Fibroblast of lung (primary cell): Measurements from ENCODE around the gene B3GNT2. TPM values are rescaled to one million over a fixed set of nuclear protein-coding genes. Genes with fewer than 3 reads are reported as not detected.

ENCODE experiments used
- DNase-seq, 2 donors: peaks; one replicate each; pipeline versions ENCODE4 v3.0.0 to v3.0.0-alpha.2; 2010; ENCODE audit warnings: low read depth in 2 of 2
- H2AFZ ChIP-seq: 2 replicates; pipeline ENCODE4 v1.5.1; 2012; ENCODE audit warnings: low read length, control low read depth, inconsistent platforms
- H3K27ac ChIP-seq: 2 replicates; pipeline ENCODE4 v1.5.1; 2011; ENCODE audit warnings: low read length, control low read depth; ENCODE audit not compliant: insufficient read depth
- H3K27me3 ChIP-seq: 2 replicates; pipeline ENCODE4 v1.5.1; 2011; ENCODE audit warnings: mild to moderate bottlenecking, low read length; ENCODE audit not compliant: control insufficient read depth, insufficient read depth
- H3K36me3 ChIP-seq: 2 replicates; pipeline ENCODE4 v1.5.1; 2011; ENCODE audit warnings: low read length; ENCODE audit not compliant: control insufficient read depth, insufficient read depth
- H3K4me1 ChIP-seq: 2 replicates; pipeline ENCODE4 v1.5.1; 2011; ENCODE audit warnings: low read length; ENCODE audit not compliant: control insufficient read depth, insufficient read depth; ENCODE audit errors: extremely low read depth
- H3K4me2 ChIP-seq: 2 replicates; pipeline ENCODE4 v1.5.1; 2011; ENCODE audit warnings: low read length, control low read depth; ENCODE audit not compliant: insufficient read depth; ENCODE audit errors: extremely low read depth
- H3K4me3 ChIP-seq, 4 experiments: fragments of 200-600 bp in 1 of 4; sonication (generic) in 1 of 4; replicated peaks in 1 of 4; 2 replicates each; pipeline ENCODE4 v1.5.1; 2011 to 2016; ENCODE audit warnings: low read length in 4 of 4, low read depth in 3 of 4, mild to moderate bottlenecking in 3 of 4, control low read depth in 2 of 4, inconsistent platforms in 1 of 4, mixed read lengths in 1 of 4; ENCODE audit not compliant: insufficient read depth in 1 of 4; ENCODE audit errors: control extremely low read depth in 1 of 4
- H3K79me2 ChIP-seq: 2 replicates; pipeline ENCODE4 v1.5.1; 2012; ENCODE audit warnings: mild to moderate bottlenecking, low read length, inconsistent platforms; ENCODE audit not compliant: control insufficient read depth, insufficient read depth
- H3K9ac ChIP-seq: 2 replicates; pipeline ENCODE4 v1.5.1; 2011; ENCODE audit warnings: mild to moderate bottlenecking, low read length, control low read depth; ENCODE audit not compliant: insufficient read depth
- H3K9me3 ChIP-seq: 2 replicates; pipeline ENCODE4 v1.5.1; 2012; ENCODE audit warnings: low read depth, low read length; ENCODE audit not compliant: control insufficient read depth, insufficient read depth
- H4K20me1 ChIP-seq: 2 replicates; pipeline ENCODE4 v1.5.1; 2011; ENCODE audit warnings: low read length; ENCODE audit not compliant: control insufficient read depth, insufficient read depth; ENCODE audit errors: extremely low read depth
- EZH2 ChIP-seq: IDR thresholded peaks from 2 replicates; pipeline ENCODE4 v1.5.1; 2012; ENCODE audit warnings: low read length, control low read depth, mild to moderate bottlenecking; ENCODE audit errors: missing control alignments
- polyA plus RNA-seq, 2 donors: library from polyadenylated mRNA; depleted of rRNA in 1 of 2; stranded (reverse) in 1 of 2; unstranded in 1 of 2; fragments of >200 nt; gene quantifications; 2 replicates each; pipeline ENCODE4 v1.2.1, GENCODE V29; 2011 to 2012; ENCODE audit warnings: missing spikeins in 1 of 2
- total RNA-seq: library from RNA; depleted of rRNA; stranded (reverse); fragments of >200 nt; gene quantifications from 2 replicates; pipeline ENCODE4 v1.2.1, GENCODE V29; 2014
- TF ChIP-seq, protein P1 (sequence below), 2 donors: IDR thresholded peaks in 1 of 2; conservative IDR thresholded peaks in 1 of 2; 1 replicate in 1 of 2; 2 replicates in 1 of 2; pipeline ENCODE4 v1.5.1; 2011 to 2012; ENCODE audit warnings: low read length in 2 of 2, control low read depth in 1 of 2, inconsistent platforms in 1 of 2, low read depth in 1 of 2, mild to moderate bottlenecking in 1 of 2

B3GNT2 gene
- total and polyA plus RNA-seq, 2 donors (not counting 1 experiment from before 2014, with no cell fraction given), result 13.0 to 13.4 TPM

- Histone ChIP-seq H3K4me3 (no peak overlapping the region), H4K20me1 (no peaks in the 10 kb centered on the region), H3K27me3 (no peaks in the 10 kb centered on the region), H3K4me1 (no peaks in the 10 kb centered on the region), H3K9ac (no peak overlapping the region), H3K79me2 (no peaks in the 10 kb centered on the region), H3K27ac (no peak overlapping the region), H3K9me3 (no peaks in the 10 kb centered on the region), H3K36me3 (no peaks in the 10 kb centered on the region), H2AFZ (no peak overlapping the region), H3K4me2 (no peak overlapping the region)
- TF ChIP-seq EZH2, result no peak
- TF ChIP-seq, protein P1, sequence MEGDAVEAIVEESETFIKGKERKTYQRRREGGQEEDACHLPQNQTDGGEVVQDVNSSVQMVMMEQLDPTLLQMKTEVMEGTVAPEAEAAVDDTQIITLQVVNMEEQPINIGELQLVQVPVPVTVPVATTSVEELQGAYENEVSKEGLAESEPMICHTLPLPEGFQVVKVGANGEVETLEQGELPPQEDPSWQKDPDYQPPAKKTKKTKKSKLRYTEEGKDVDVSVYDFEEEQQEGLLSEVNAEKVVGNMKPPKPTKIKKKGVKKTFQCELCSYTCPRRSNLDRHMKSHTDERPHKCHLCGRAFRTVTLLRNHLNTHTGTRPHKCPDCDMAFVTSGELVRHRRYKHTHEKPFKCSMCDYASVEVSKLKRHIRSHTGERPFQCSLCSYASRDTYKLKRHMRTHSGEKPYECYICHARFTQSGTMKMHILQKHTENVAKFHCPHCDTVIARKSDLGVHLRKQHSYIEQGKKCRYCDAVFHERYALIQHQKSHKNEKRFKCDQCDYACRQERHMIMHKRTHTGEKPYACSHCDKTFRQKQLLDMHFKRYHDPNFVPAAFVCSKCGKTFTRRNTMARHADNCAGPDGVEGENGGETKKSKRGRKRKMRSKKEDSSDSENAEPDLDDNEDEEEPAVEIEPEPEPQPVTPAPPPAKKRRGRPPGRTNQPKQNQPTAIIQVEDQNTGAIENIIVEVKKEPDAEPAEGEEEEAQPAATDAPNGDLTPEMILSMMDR (conservative IDR thresholded peaks at IDR 0.05 in 1 of 2, IDR thresholded peaks at IDR 0.05 in 1 of 2; ENCODE audit: low read depth in 1 of 2, low read length in 2 of 2), result no peak
- no peak for DNase-seq
Measured at GRCh38 chr2:62250239-62250638, 54.3 kb downstream of the B3GNT2 start.

- Histone ChIP-seq H2AFZ (no peak overlapping the region), H4K20me1 (no peaks in the 10 kb centered on the region), H3K4me1 (no peaks in the 10 kb centered on the region), H3K27ac (no peak overlapping the region), H3K9me3 (no peaks in the 10 kb centered on the region), H3K9ac (no peak overlapping the region), H3K36me3 (no peaks in the 10 kb centered on the region), H3K4me2 (no peak overlapping the region), H3K27me3 (no peaks in the 10 kb centered on the region), H3K79me2 (no peaks in the 10 kb centered on the region), H3K4me3 (no peak overlapping the region)
- TF ChIP-seq, protein P1 (conservative IDR thresholded peaks at IDR 0.05 in 1 of 2, IDR thresholded peaks at IDR 0.05 in 1 of 2; ENCODE audit: low read depth in 1 of 2, low read length in 2 of 2), result no peak
- no peak for TF ChIP-seq EZH2
- DNase-seq, result no peak
Measured at GRCh38 chr2:62254424-62255266, 58.7 kb downstream of the B3GNT2 start.

GRCh38 chr2:62257466-62257865 is 61.6 kb downstream of the B3GNT2 start:
- H3K27ac ChIP-seq, result no peak overlapping the region
- H3K4me1 ChIP-seq, result no peaks in the 10 kb centered on the region
- no peak overlapping the region for H3K4me3 ChIP-seq
- H3K36me3 ChIP-seq, result no peaks in the 10 kb centered on the region
- no peak overlapping the region for H3K9ac ChIP-seq
- DNase-seq, result no peak
- no peaks in the 10 kb centered on the region for H3K27me3 ChIP-seq
- H3K4me2 ChIP-seq, result no peak overlapping the region
- H2AFZ ChIP-seq, result no peak overlapping the region
- TF ChIP-seq, protein P1 (conservative IDR thresholded peaks at IDR 0.05 in 1 of 2, IDR thresholded peaks at IDR 0.05 in 1 of 2; ENCODE audit: low read depth in 1 of 2, low read length in 2 of 2), result no peak
- TF ChIP-seq EZH2, result no peak
- no peaks in the 10 kb centered on the region for H3K79me2 ChIP-seq
- H4K20me1 ChIP-seq, result no peaks in the 10 kb centered on the region
- H3K9me3 ChIP-seq, result no peaks in the 10 kb centered on the region
